GM21619 (cell line): ENCODE data around the gene ANXA2.
"Not testable (repeated sequence)": the region's sequence is repeated elsewhere in the genome, so short reads cannot be mapped to it uniquely, and the experiment has no call there.

Source experiments
- ATAC-seq: cut with Tn5 transposase; IDR thresholded peaks from one replicate; pipeline ENCODE4 v1.9.1; 2021; ENCODE audit not compliant: unreplicated experiment

Gene ANXA2

DNA sequence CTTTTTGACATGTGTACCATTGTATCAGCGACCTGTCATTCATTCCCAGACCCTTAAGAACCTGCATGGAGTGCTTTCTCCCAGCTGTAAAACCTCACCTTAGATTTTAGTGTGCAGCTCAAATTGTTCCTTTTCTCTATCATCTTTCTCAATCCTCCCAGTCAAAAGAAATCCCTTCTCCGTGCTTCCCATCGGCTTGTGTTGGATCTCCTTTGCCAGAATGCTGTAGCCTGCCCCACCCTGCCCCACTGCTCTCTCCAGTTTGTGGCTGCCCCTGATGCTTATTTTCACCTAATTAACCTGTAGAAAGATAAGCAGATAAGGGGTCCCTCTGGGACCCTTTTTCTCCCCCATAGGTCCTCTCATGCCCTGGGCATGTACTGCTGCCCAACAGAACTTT, 51.1 kb downstream of the ANXA2 start:
- no peak for ATAC-seq

DNA sequence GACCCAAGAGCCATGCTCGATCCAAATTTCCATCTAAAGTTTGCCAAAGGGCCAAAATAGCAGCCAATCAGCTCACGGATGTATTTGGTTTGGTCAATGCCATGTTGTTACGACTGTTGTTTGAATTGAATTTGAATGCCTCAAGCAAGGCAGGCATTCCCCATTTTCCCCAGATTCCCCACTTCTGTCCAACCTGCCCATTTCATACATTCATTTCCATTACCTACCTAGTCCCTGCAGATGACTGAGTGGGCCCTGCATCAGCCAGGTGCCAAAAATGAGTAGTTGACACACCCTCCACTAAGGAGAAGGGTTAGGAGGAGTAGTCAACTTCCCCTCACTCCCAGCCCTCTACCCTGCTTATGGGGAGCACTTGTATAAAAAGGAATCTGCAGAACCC, 51.7 kb downstream of the ANXA2 start:
- no peak for ATAC-seq

DNA sequence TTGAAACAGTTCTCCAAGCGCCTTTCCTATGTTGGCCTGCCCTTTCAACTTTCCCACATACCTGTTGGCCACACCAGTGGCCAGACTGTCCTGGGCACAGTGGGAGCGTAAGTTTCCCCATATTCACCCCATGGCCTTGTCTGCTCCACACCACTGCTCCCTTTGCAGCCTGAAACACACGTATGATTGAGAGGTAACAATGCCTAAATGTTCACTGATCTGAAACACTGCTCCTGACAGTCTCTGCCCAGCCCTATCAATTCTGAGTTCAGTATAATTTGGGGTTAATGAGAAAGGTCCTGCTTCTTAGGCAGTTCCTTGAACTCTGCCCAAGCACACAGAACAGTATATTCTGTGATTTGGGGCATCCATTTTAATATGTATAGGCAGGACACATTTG, 52.2 kb downstream of the ANXA2 start:
- ATAC-seq = no peak

GRCh38 chr15:60344987-60345386, 52.8 kb downstream of the ANXA2 start:
- no peak for ATAC-seq

DNA sequence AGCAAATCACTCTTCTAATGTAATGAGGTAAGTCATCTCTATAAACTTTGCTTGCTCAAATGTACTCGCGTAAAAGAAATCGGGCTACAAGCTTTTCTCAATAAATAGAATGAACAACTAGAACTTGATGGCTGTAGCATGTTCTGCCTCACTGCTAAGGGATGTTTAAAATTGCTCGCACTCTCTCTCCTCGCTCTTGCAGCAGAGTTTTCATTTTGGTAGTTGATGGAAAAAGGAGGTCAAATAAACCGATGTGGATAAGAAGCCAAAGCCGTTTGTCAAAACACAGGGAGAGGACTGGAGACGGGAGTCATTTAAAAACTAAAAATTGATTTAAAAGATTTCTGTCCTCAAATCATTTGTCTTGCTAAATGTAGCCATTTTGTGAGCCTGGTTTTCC, 53.3 kb downstream of the ANXA2 start:
- ATAC-seq = no peak

- no peak for ATAC-seq
Observed at GRCh38 chr15:60343221-60343970, 54.4 kb downstream of the ANXA2 start.

- no peak for ATAC-seq
Observed at GRCh38 chr15:60340207-60340921, 57.4 kb downstream of the ANXA2 start.

DNA sequence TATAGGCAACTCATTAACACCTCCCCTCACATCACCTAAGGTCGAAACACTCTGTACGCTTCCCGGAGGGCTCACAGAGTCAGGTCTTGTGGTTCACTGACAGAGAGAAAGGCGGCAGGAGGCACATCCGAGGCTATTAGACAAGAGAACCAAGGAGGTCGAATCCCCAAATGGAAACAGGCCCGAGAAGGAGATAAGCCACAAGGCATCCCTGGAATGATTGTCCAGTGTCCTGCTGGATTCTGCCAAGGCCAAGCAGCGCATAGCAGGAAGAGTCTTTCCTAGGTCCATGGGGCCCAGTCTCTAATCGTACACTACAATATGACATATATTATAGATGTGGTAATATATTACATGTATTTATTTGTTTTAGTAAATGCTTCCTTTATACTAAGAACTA, 58.5 kb downstream of the ANXA2 start:
- no peak for ATAC-seq

GRCh38 chr15:60338810-60339209, 59.0 kb downstream of the ANXA2 start:
- no peak for ATAC-seq

GRCh38 chr15:60337076-60337475, 60.7 kb downstream of the ANXA2 start:
- ATAC-seq = no peak

DNA sequence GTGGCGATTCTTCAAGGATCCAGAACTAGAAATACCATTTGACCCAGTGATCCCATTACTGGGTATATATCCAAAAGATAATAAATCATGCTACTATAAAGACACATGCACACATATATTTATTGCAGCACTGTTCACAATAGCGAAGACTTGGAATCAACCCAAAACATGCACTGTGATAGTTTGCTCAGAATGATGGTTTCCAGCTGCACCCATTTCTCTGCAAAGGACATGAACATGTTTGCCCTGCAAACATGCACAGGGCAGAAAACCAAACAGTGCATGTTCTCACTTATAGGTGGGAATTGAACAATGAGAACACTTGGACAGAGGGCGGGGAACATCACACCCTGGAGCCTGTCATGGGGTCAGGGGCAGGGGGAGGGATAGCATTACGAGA, 62.5 kb downstream of the ANXA2 start:
- ATAC-seq = not testable (repeated sequence)

- ATAC-seq = no peak
Observed at GRCh38 chr15:60328852-60329443, 68.8 kb downstream of the ANXA2 start.

GRCh38 chr15:60326824-60327654, 70.7 kb downstream of the ANXA2 start:
- ATAC-seq = no peak

DNA sequence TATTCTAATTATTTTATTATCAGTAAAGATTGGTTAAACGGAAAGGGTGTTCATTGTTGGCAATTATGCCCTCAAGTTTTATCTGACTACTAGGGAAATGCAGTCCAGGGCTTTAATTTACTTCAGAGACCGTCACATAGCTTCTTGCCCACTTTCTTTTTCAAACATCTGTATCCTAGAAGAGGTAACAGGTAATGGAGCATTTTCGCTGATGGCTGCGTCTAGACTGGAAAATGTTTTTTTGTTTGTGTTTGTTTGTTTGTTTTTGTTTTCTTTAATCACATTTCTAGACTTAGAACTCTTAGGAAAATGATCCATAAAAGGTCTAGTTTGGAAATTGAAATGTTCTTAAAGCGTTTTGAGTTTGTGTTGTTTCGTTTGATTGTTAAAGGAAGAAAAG, 71.4 kb downstream of the ANXA2 start:
- ATAC-seq = no peak

GRCh38 chr15:60325905-60326304, 71.9 kb downstream of the ANXA2 start:
- ATAC-seq = no peak

- ATAC-seq = no peak
Observed at GRCh38 chr15:60324706-60325438, 72.9 kb downstream of the ANXA2 start.

DNA sequence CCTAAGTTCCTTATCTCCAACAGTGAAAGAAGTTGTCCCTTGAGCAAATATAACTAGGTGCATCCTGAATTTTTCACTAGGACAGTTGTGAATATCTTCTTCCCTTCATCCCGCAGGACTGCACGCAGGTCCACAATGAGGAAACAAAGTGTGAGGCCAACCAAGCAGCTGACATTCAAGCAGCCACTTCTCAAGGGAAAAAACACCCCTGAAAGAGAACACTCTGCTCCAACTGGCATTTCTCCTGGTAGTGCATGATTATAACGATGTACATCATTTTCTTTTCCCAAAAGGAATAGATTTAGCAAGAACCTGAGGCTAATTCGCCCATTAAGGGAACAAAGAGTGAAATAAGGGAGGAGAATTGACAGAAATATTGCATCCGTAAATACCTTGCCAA, 74.5 kb downstream of the ANXA2 start:
- no peak for ATAC-seq

DNA sequence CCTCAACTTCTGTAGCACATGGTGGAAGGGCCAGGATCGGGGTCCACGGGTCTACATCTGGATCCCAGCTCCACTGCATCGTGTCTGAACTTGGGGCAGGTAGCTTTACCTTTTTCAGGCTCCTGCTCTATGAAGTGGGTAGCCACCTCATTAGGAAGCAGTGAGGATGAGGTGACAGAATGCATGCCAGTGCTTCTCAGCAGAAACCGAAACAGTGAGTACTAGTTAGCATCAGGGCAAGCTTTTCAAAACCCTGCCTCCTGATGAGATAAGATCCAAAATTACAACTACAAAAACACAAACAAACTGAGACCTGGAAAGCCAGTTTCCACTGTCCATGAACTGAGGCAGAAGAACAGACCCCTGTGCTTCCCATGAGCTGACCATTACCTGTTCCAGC, 77.4 kb downstream of the ANXA2 start:
- ATAC-seq = no peak

DNA sequence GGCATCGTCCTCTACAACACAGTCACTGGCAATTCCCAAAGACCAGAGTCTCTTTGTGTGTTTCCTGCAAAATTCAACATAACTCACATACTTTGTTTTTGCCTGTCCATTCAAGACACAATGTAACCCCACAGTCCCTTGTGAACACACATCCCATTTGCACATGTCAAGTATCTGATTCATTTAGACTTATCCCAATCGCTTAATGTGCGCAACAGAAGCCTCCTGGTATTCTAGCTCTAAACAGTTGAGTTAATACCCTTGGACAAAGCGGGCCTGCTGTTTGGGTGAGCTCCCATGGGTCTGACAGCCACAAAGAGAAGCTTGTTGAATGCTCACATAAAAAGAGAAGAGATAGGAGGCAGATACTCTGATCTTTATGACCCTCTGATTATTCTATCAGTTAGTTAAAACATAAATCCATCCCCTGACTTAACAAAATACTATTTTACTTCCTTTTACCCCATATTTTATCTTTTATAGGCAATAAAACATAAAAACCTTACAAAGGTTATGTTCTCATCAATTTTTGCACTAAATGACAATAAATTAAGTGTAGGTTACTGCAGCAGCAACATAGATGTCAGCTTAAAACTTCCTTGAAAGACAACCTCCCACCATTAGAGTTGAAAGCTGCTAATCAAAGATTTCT, 79.4 kb downstream of the ANXA2 start:
- ATAC-seq = no peak

DNA sequence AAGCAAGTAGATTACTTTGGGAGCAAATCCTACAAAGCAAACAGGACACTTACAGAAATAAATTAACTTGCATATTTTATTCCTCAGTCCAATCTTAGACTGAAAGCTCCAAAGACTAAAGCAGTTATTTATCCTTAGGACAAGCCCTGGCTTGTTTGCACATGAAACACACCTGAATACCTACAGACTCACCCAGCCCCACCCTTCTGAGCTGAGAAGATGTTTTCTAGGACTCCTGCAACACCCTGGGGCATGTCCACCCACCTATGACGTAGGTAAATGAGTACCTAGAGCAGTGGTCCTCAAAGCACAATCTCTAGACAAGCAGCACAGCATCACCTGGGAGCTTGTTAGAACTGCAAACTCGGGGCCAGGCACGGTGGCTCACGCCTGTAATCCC, 80.8 kb downstream of the ANXA2 start:
- no peak for ATAC-seq
